Caco-2 (cell line): ENCODE data around the gene RXRG. TPM values are rescaled to one million over a fixed set of nuclear protein-coding genes. Genes with fewer than 3 reads are reported as not detected.

Experiments used
- BruUV-seq: library from RNA; stranded (reverse); fragments of 400-500 nt; replicated peaks from 2 replicates; lab custom pipeline; 2021; lab: Mats Ljungman, UMichigan
- CTCF ChIA-PET: fragments of 300-600 bp; sonication (Branson Sonifier 250); formaldehyde crosslinking; loops from one replicate; lab custom pipeline; 2022; ENCODE audit warnings: antibody characterized with exemption; lab: Charles Lee
- POLR2A ChIA-PET: fragments of 300-600 bp; sonication (Branson Sonifier 250); formaldehyde crosslinking; loops from one replicate; lab custom pipeline; 2022; ENCODE audit warnings: antibody characterized with exemption; lab: Charles Lee
- DNase-seq, 2 experiments: peaks; one replicate each; pipeline versions ENCODE4 v3.0.0 to v3.0.0-alpha.2; 2020 to 2022
- H3K27me3 ChIP-seq: replicated peaks from 2 replicates; pipeline ENCODE4 v1.6.0; 2011; ENCODE audit warnings: low read length; ENCODE audit not compliant: control insufficient read depth, insufficient read depth
- H3K36me3 ChIP-seq: 2 replicates; pipeline ENCODE4 v1.5.1; 2011; ENCODE audit warnings: low read length; ENCODE audit not compliant: control insufficient read depth, insufficient read depth
- H3K4me1 ChIP-seq: fragments of 250-450 bp; sonication (Bioruptor Pico); 2 replicates; pipeline ENCODE4 v1.5.1; 2020; ENCODE audit warnings: mild to moderate bottlenecking
- H3K4me3 ChIP-seq: 2 replicates; pipeline ENCODE4 v1.5.1; 2011; ENCODE audit warnings: low read depth, mild to moderate bottlenecking, control low read depth, low read length
- H3K9me3 ChIP-seq: fragments of 250-450 bp; sonication (Bioruptor Pico); 2 replicates; pipeline ENCODE4 v1.5.1; 2020; ENCODE audit warnings: mild to moderate bottlenecking, moderate library complexity
- H3K27ac Mint-ChIP-seq: one replicate; pipeline ENCODE4 v1.8.0; 2022; ENCODE audit warnings: mixed read lengths; ENCODE audit not compliant: unreplicated experiment
- H3K27me3 Mint-ChIP-seq: one replicate; pipeline ENCODE4 v1.8.0; 2022; ENCODE audit warnings: mixed read lengths; ENCODE audit not compliant: insufficient read depth, unreplicated experiment
- H3K36me3 Mint-ChIP-seq: one replicate; pipeline ENCODE4 v1.8.0; 2022; ENCODE audit warnings: mild to moderate bottlenecking, mixed read lengths; ENCODE audit not compliant: insufficient read depth, unreplicated experiment
- H3K4me1 Mint-ChIP-seq: one replicate; pipeline ENCODE4 v1.8.0; 2022; ENCODE audit warnings: low read depth, mixed read lengths; ENCODE audit not compliant: unreplicated experiment
- H3K4me3 Mint-ChIP-seq: one replicate; pipeline ENCODE4 v1.8.0; 2022; ENCODE audit warnings: mild to moderate bottlenecking, moderate library complexity, mixed read lengths; ENCODE audit not compliant: unreplicated experiment
- H3K9me3 Mint-ChIP-seq: one replicate; pipeline ENCODE4 v1.8.0; 2022; ENCODE audit warnings: mixed read lengths; ENCODE audit not compliant: unreplicated experiment
- CTCF ChIP-seq, 2 experiments: fragments of 200-600 bp in 1 of 2; IDR thresholded peaks; 1 replicate in 1 of 2; 2 replicates in 1 of 2; pipeline versions ENCODE4 v1.5.1 to v1.8.0; 2011 to 2022; ENCODE audit warnings: antibody characterized with exemption in 1 of 2, control low read depth in 1 of 2, inconsistent platforms in 1 of 2, low read depth in 1 of 2, low read length in 1 of 2, mild to moderate bottlenecking in 1 of 2, moderate library complexity in 1 of 2; ENCODE audit not compliant: insufficient read depth in 1 of 2, severe bottlenecking in 1 of 2, unreplicated experiment in 1 of 2
- intact Hi-C: fragments of 100-400 bp; cut with micrococcal nuclease; formaldehyde crosslinking; loops from one replicate; pipeline ENCODE4 v1.10.0; 2022; ENCODE audit not compliant: unreplicated experiment
- total RNA-seq: library from RNA; stranded (reverse); gene quantifications from 2 replicates; pipeline ENCODE4 v1.2.3, GENCODE V29; 2022

Gene RXRG
- total RNA-seq, 1 experiment from 2014 or later = not detected

GRCh38 chr1:165443539-165444311 is 1.2 kb downstream of the RXRG start:
- POLR2A ChIA-PET = no interaction called here
- intact Hi-C loops = no loop called here
- H3K4me3 Mint-ChIP-seq = no peak overlapping the region
- H3K36me3 ChIP-seq = no peaks in the 10 kb centered on the region
- DNase-seq = no peak
- peaks cover 19% of the 10 kb centered on the region for H3K27me3 Mint-ChIP-seq
- H3K4me1 Mint-ChIP-seq = no peaks in the 10 kb centered on the region
- TF ChIP-seq CTCF (IDR thresholded peaks at IDR 0.05; ENCODE audit: insufficient read depth in 1 of 2, low read depth in 1 of 2, low read length in 1 of 2, severe bottlenecking in 1 of 2, unreplicated experiment in 1 of 2) = no peak
- no peak overlapping the region for H3K4me3 ChIP-seq
- no peaks in the 10 kb centered on the region for H3K9me3 ChIP-seq
- no peaks in the 10 kb centered on the region for H3K9me3 Mint-ChIP-seq
- H3K27me3 ChIP-seq = no peaks in the 10 kb centered on the region
- no TSS peak for BruUV-seq
- no peaks in the 10 kb centered on the region for H3K36me3 Mint-ChIP-seq
- H3K27ac Mint-ChIP-seq = no peak overlapping the region
- no peaks in the 10 kb centered on the region for H3K4me1 ChIP-seq
- CTCF ChIA-PET = no interaction called here

GRCh38 chr1:165442653-165443052 is 2.3 kb downstream of the RXRG start:
- no TSS peak for BruUV-seq
- CTCF ChIA-PET = no interaction called here
- peaks cover 18% of the 10 kb centered on the region for H3K27me3 Mint-ChIP-seq
- TF ChIP-seq CTCF (IDR thresholded peaks at IDR 0.05; ENCODE audit: insufficient read depth in 1 of 2, low read depth in 1 of 2, low read length in 1 of 2, severe bottlenecking in 1 of 2, unreplicated experiment in 1 of 2) = no peak
- Histone ChIP-seq H3K36me3 (no peaks in the 10 kb centered on the region), H3K9me3 (no peaks in the 10 kb centered on the region), H3K4me3 (no peak overlapping the region), H3K27me3 (no peaks in the 10 kb centered on the region), H3K4me1 (no peaks in the 10 kb centered on the region)
- no peak overlapping the region for H3K27ac Mint-ChIP-seq
- intact Hi-C loops = no loop called here
- POLR2A ChIA-PET = no interaction called here
- H3K4me3 Mint-ChIP-seq = no peak overlapping the region
- H3K4me1 Mint-ChIP-seq = no peaks in the 10 kb centered on the region
- DNase-seq = no peak
- no peaks in the 10 kb centered on the region for H3K36me3 Mint-ChIP-seq
- H3K9me3 Mint-ChIP-seq = no peaks in the 10 kb centered on the region

GRCh38 chr1:165442053-165442452 is 2.9 kb downstream of the RXRG start:
- no TSS peak for BruUV-seq
- no peak for TF ChIP-seq CTCF (IDR thresholded peaks at IDR 0.05; ENCODE audit: insufficient read depth in 1 of 2, low read depth in 1 of 2, low read length in 1 of 2, severe bottlenecking in 1 of 2, unreplicated experiment in 1 of 2)
- no peaks in the 10 kb centered on the region for H3K27me3 ChIP-seq
- H3K4me1 Mint-ChIP-seq = no peaks in the 10 kb centered on the region
- intact Hi-C loops = no loop called here
- ChIA-PET CTCF (no interaction called here), POLR2A (no interaction called here)
- H3K36me3 Mint-ChIP-seq = no peaks in the 10 kb centered on the region
- no peak overlapping the region for H3K27ac Mint-ChIP-seq
- no peaks in the 10 kb centered on the region for H3K4me1 ChIP-seq
- DNase-seq = no peak
- no peaks in the 10 kb centered on the region for H3K9me3 ChIP-seq
- H3K27me3 Mint-ChIP-seq = peaks cover 15% of the 10 kb centered on the region
- H3K4me3 Mint-ChIP-seq = no peak overlapping the region
- no peaks in the 10 kb centered on the region for H3K9me3 Mint-ChIP-seq
- H3K4me3 ChIP-seq = no peak overlapping the region
- H3K36me3 ChIP-seq = no peaks in the 10 kb centered on the region
